Endothelial cell of umbilical vein (primary cell): Measurements from ENCODE around the gene TBCD. TPM values are rescaled to one million over a fixed set of nuclear protein-coding genes. Genes with fewer than 3 reads are reported as not detected.

ENCODE experiments used
- BruUV-seq: library from RNA; stranded (reverse); fragments of 400-500 nt; replicated peaks from 2 replicates; lab custom pipeline; 2021; lab: Mats Ljungman, UMichigan
- CTCF ChIA-PET: fragments of 300-600, 350-600 bp; sonication (Branson Sonifier 250); formaldehyde crosslinking; loops from one replicate; lab custom pipeline; 2021; ENCODE audit warnings: antibody characterized with exemption, inconsistent platforms; lab: Charles Lee
- POLR2A ChIA-PET: fragments of 300-600, 350-600 bp; sonication (Branson Sonifier 250); formaldehyde crosslinking; loops from one replicate; lab custom pipeline; 2021; ENCODE audit warnings: antibody characterized with exemption, inconsistent platforms; lab: Charles Lee
- DNase-seq: peaks from one replicate; pipeline ENCODE4 v3.0.0-alpha.2; 2011; ENCODE audit warnings: low read depth, low spot score
- FAIRE-seq: peaks from 2 replicates; lab custom pipeline; 2011; peaks lifted over from hg19 to GRCh38; lab: Jason Lieb, UNC
- H2AFZ ChIP-seq: 2 replicates; pipeline ENCODE4 v1.6.0; 2012; ENCODE audit warnings: low read depth, low read length, control low read depth, inconsistent platforms
- H3K27ac ChIP-seq: 2 replicates; pipeline ENCODE4 v1.5.1; 2011; ENCODE audit warnings: low read depth, mild to moderate bottlenecking, control low read depth, low read length, moderate library complexity; ENCODE audit not compliant: insufficient read depth
- H3K27me3 ChIP-seq, 2 experiments: 2 replicates each; pipeline versions ENCODE4 v1.6.0 to v1.6.1; 2011; ENCODE audit warnings: low read length in 2 of 2, mixed read lengths in 1 of 2; ENCODE audit not compliant: control insufficient read depth in 2 of 2, insufficient read depth in 2 of 2
- H3K36me3 ChIP-seq, 2 experiments: 2 replicates in 1 of 2; 3 replicates in 1 of 2; pipeline ENCODE4 v1.5.1; 2011; ENCODE audit warnings: low read length in 2 of 2, mild to moderate bottlenecking in 1 of 2, moderate library complexity in 1 of 2; ENCODE audit not compliant: control insufficient read depth in 2 of 2, insufficient read depth in 2 of 2; ENCODE audit errors: extremely low read depth in 1 of 2
- H3K4me1 ChIP-seq: 3 replicates; pipeline ENCODE4 v1.5.1; 2011; ENCODE audit warnings: mild to moderate bottlenecking, low read length; ENCODE audit not compliant: control insufficient read depth, insufficient read depth; ENCODE audit errors: extremely low read depth
- H3K4me2 ChIP-seq: 2 replicates; pipeline ENCODE4 v1.6.1; 2011; ENCODE audit warnings: low read length, control low read depth, mixed read lengths; ENCODE audit not compliant: insufficient read depth
- H3K4me3 ChIP-seq, 3 experiments: fragments of 200-600 bp in 1 of 3; sonication (generic), shearing (Covaris generic) in 1 of 3; replicated peaks in 1 of 3; 2 replicates each; pipeline ENCODE4 v1.5.1; 2011 to 2016; ENCODE audit warnings: control low read depth in 3 of 3, low read length in 3 of 3, mild to moderate bottlenecking in 2 of 3, inconsistent platforms in 1 of 3, low read depth in 1 of 3, moderate library complexity in 1 of 3; ENCODE audit not compliant: insufficient read depth in 1 of 3
- H3K79me2 ChIP-seq: 2 replicates; pipeline ENCODE4 v1.6.0; 2012; ENCODE audit warnings: low read length, inconsistent platforms; ENCODE audit not compliant: control insufficient read depth, insufficient read depth
- H3K9ac ChIP-seq: replicated peaks from 2 replicates; pipeline ENCODE3; 2011; ENCODE audit warnings: low read length, control low read depth; ENCODE audit not compliant: insufficient read depth; ENCODE audit errors: extremely low read depth
- H3K9me1 ChIP-seq: replicated peaks from 3 replicates; pipeline ENCODE4 v1.6.0; 2011; ENCODE audit warnings: mild to moderate bottlenecking, low read length; ENCODE audit not compliant: control insufficient read depth, insufficient read depth; ENCODE audit errors: extremely low read depth
- H3K9me3 ChIP-seq: replicated peaks from 2 replicates; pipeline ENCODE4 v1.5.1; 2012; ENCODE audit warnings: low read length, inconsistent platforms; ENCODE audit not compliant: control insufficient read depth, insufficient read depth
- H4K20me1 ChIP-seq: replicated peaks from 2 replicates; pipeline ENCODE3; 2011; ENCODE audit warnings: mild to moderate bottlenecking, low read length; ENCODE audit not compliant: control insufficient read depth, insufficient read depth; ENCODE audit errors: extremely low read depth
- CTCF ChIP-seq, 2 donors: IDR thresholded peaks; 1 replicate in 1 of 2; 2 replicates in 1 of 2; pipeline ENCODE4 v1.5.1; 2011; ENCODE audit warnings: low read length in 2 of 2, mild to moderate bottlenecking in 2 of 2, moderate library complexity in 2 of 2, control low read depth in 1 of 2, inconsistent platforms in 1 of 2, low read depth in 1 of 2; ENCODE audit not compliant: insufficient read depth in 1 of 2; ENCODE audit errors: extremely low read depth in 1 of 2
- EZH2 ChIP-seq: IDR thresholded peaks from 2 replicates; pipeline ENCODE4 v1.6.1; 2012; ENCODE audit warnings: borderline replicate concordance, low read depth, mild to moderate bottlenecking, moderate library complexity, low read length, inconsistent platforms; ENCODE audit not compliant: severe bottlenecking
- FOS ChIP-seq: IDR thresholded peaks from 2 replicates; pipeline ENCODE4 v1.6.1; 2011; ENCODE audit warnings: mild to moderate bottlenecking, low read length, moderate library complexity, borderline replicate concordance; ENCODE audit not compliant: insufficient read depth
- JUN ChIP-seq: IDR thresholded peaks from 2 replicates; pipeline ENCODE4 v1.6.1; 2011; ENCODE audit warnings: borderline replicate concordance, low read depth; ENCODE audit not compliant: insufficient read length, insufficient read depth
- MAX ChIP-seq: IDR thresholded peaks from 2 replicates; pipeline ENCODE4 v1.6.1; 2011; ENCODE audit not compliant: insufficient read depth, insufficient read length
- MYC ChIP-seq: IDR thresholded peaks from one replicate; pipeline ENCODE4 v1.6.1; 2011; ENCODE audit warnings: mild to moderate bottlenecking, low read depth, low read length
- POLR2A ChIP-seq: IDR thresholded peaks from 2 replicates; pipeline ENCODE4 v1.6.1; 2012; ENCODE audit warnings: low read depth, mild to moderate bottlenecking, control low read depth, low read length
- POLR2AphosphoS5 ChIP-seq: IDR thresholded peaks from 2 replicates; pipeline ENCODE4 v1.6.1; 2012; ENCODE audit warnings: low read depth, mild to moderate bottlenecking, control low read depth, low read length, moderate library complexity; ENCODE audit not compliant: insufficient read depth
- dilution Hi-C: fragments of 300-500 bp; cut with MboI; formaldehyde crosslinking; loops from one replicate; pipeline ENCODE4 v1.15.0; 2019; ENCODE audit warnings: low sequenced_read_pairs; ENCODE audit not compliant: extremely low pct_ligation_motif_present
- intact Hi-C: fragments of 100-400 bp; cut with micrococcal nuclease; formaldehyde crosslinking; loops from one replicate; pipeline ENCODE4 v1.10.0; 2022
- polyA plus RNA-seq, 4 experiments: library from polyadenylated mRNA; depleted of rRNA in 3 of 4; stranded (reverse) in 3 of 4; unstranded in 1 of 4; fragments of >200 nt; gene quantifications; 2 replicates each; pipeline versions ENCODE4 v1.2.1 to v1.2.3, GENCODE V29; 2011 to 2012; ENCODE audit warnings: missing spikeins in 1 of 4
- total RNA-seq: library from RNA; stranded (reverse); gene quantifications from 2 replicates; pipeline ENCODE4 v1.2.3, GENCODE V29; 2021

The TBCD gene
- total and polyA plus RNA-seq, 2 donors (not counting 3 experiments of a cell fraction or from before 2014, with no cell fraction given): 121 to 145 TPM

- peaks cover 5% of the 10 kb centered on the region for H3K4me1 ChIP-seq
- H3K27ac ChIP-seq: no peak overlapping the region
- no peak overlapping the region for H3K9ac ChIP-seq
- dilution Hi-C loops (no loop called here), intact Hi-C loops (no loop called here)
- no peaks in the 10 kb centered on the region for H3K27me3 ChIP-seq
- H3K4me2 ChIP-seq: no peak overlapping the region
- CTCF ChIA-PET: interaction anchor here (1.0 to 1.2 kb wide), 4 partner anchors 11 to 277 kb away, joined by 3 read pairs; no protein-coding TSS in a partner anchor
- no peak overlapping the region for H3K4me3 ChIP-seq
- peaks cover 9 to 55% of the 10 kb centered on the region in 2 experiments for H3K36me3 ChIP-seq
- TF ChIP-seq FOS (no peak), POLR2A (no peak), EZH2 (no peak), JUN (no peak), CTCF (IDR thresholded peaks at IDR 0.05; ENCODE audit: extremely low read depth in 1 of 2, insufficient read depth in 1 of 2, low read depth in 1 of 2, low read length in 2 of 2) (no peak), MYC (no peak), MAX (no peak), POLR2AphosphoS5 (no peak)
- BruUV-seq: no TSS peak
- POLR2A ChIA-PET: no interaction called here
- DNase-seq: no peak
- no peak for FAIRE-seq
- no peak overlapping the region for H2AFZ ChIP-seq
- no peaks in the 10 kb centered on the region for H3K79me2 ChIP-seq
- no peaks in the 10 kb centered on the region for H4K20me1 ChIP-seq
- no peaks in the 10 kb centered on the region for H3K9me1 ChIP-seq
- no peaks in the 10 kb centered on the region for H3K9me3 ChIP-seq
Observed at GRCh38 chr17:82929011-82929622, 177.3 kb downstream of the TBCD start.
